ENCODE results near the gene SIGLEC7.

GRCh38 chr19:51107406-51108065 is 34.6 kb upstream of the SIGLEC7 start:
- no peak for TF ChIP-seq KLF16 (tag by site-specific recombination; IDR thresholded peaks at IDR 0.05)
- 0 out of 2 replicates have a peak, but pooled peaks have one; percentile 10 for TF ChIP-seq CTCF (tag by site-specific recombination; IDR thresholded peaks at IDR 0.05)
- TF ChIP-seq REPIN1 (tag by site-specific recombination; IDR thresholded peaks at IDR 0.05; ENCODE audit: low read depth) = no peak
- TF ChIP-seq ZBTB7A (tag by site-specific recombination; IDR thresholded peaks at IDR 0.05; ENCODE audit: low read depth) = no peak
- TF ChIP-seq ZNF544 (tag by site-specific recombination; IDR thresholded peaks at IDR 0.05) = no peak
- TF ChIP-seq ZNF19 (tag by site-specific recombination; IDR thresholded peaks at IDR 0.05; ENCODE audit: low read depth) = no peak
- TF ChIP-seq ZNF707 (tag by site-specific recombination; IDR thresholded peaks at IDR 0.05) = no peak
- no peak for TF ChIP-seq SCRT2 (tag by site-specific recombination; IDR thresholded peaks at IDR 0.05)
- TF ChIP-seq ZNF274 (IDR thresholded peaks at IDR 0.05; ENCODE audit: low read length) = no peak
- TF ChIP-seq ZNF274 (tag by site-specific recombination; IDR thresholded peaks at IDR 0.05; ENCODE audit: borderline replicate concordance) = no peak

All from HEK293 (cell line).